Naive thymus-derived CD4-positive, alpha-beta T cell (primary cell): Measurements from ENCODE around the gene NRGN. TPM values are rescaled to one million over a fixed set of nuclear protein-coding genes. Genes with fewer than 3 reads are reported as not detected.

Experiments used
- ATAC-seq: fragments of 150-1000 bp; cut with Tn5 transposase; 2 replicates; pipeline ENCODE4 v1.10.0; 2021; ENCODE audit warnings: mild to moderate bottlenecking, moderate library complexity
- CTCF ChIA-PET: fragments of 350-600 bp; sonication (Branson Sonifier 250); formaldehyde crosslinking; loops from one replicate; lab custom pipeline; 2021; ENCODE audit warnings: antibody characterized with exemption; lab: Charles Lee
- POLR2A ChIA-PET: fragments of 350-600 bp; sonication (Branson Sonifier 250); formaldehyde crosslinking; loops from one replicate; lab custom pipeline; 2021; ENCODE audit warnings: antibody characterized with exemption, inconsistent platforms; lab: Charles Lee
- DNase-seq, 9 donors: peaks; one replicate each; pipeline versions ENCODE4 v3.0.0 to v3.0.0-alpha.2; 2020 to 2022; ENCODE audit warnings: mixed read lengths in 1 of 9
- H3K27ac ChIP-seq: one replicate; pipeline ENCODE4 v1.7.0; 2013; ENCODE audit warnings: mild to moderate bottlenecking, low read depth, low read length, moderate library complexity
- H3K27me3 ChIP-seq, 2 donors: one replicate each; pipeline ENCODE4 v1.7.0; 2013; ENCODE audit warnings: low read length in 2 of 2, mild to moderate bottlenecking in 2 of 2, moderate library complexity in 2 of 2; ENCODE audit not compliant: control insufficient read depth in 2 of 2, insufficient read depth in 2 of 2
- H3K36me3 ChIP-seq, 3 experiments: 1 replicate in 2 of 3; 2 replicates in 1 of 3; pipeline ENCODE4 v1.7.0; 2013; ENCODE audit warnings: low read length in 3 of 3, mild to moderate bottlenecking in 3 of 3, moderate library complexity in 1 of 3; ENCODE audit not compliant: insufficient read depth in 3 of 3, control insufficient read depth in 2 of 3
- H3K4me1 ChIP-seq, 2 donors: one replicate each; pipeline ENCODE4 v1.7.0; 2013; ENCODE audit warnings: low read length in 2 of 2, mild to moderate bottlenecking in 2 of 2, moderate library complexity in 1 of 2; ENCODE audit not compliant: control insufficient read depth in 2 of 2, insufficient read depth in 2 of 2
- H3K4me3 ChIP-seq: 2 replicates; pipeline ENCODE4 v1.7.0; 2013; ENCODE audit warnings: mild to moderate bottlenecking, low read length
- H3K9me3 ChIP-seq, 3 experiments: 1 replicate in 2 of 3; 2 replicates in 1 of 3; pipeline ENCODE4 v1.7.0; 2013; ENCODE audit warnings: low read length in 3 of 3; ENCODE audit not compliant: control insufficient read depth in 2 of 3
- H3K27ac Mint-ChIP-seq, 9 donors: one replicate each; pipeline ENCODE4 v1.8.0; 2020 to 2022; ENCODE audit warnings: mixed read lengths in 9 of 9, mild to moderate bottlenecking in 8 of 9, moderate library complexity in 5 of 9, inconsistent platforms in 2 of 9
- H3K27me3 Mint-ChIP-seq, 5 donors: one replicate each; pipeline ENCODE4 v1.8.0; 2021 to 2022; ENCODE audit warnings: mixed read lengths in 5 of 5, mild to moderate bottlenecking in 1 of 5
- H3K36me3 Mint-ChIP-seq, 5 donors: one replicate each; pipeline ENCODE4 v1.8.0; 2020 to 2022; ENCODE audit warnings: mixed read lengths in 5 of 5, mild to moderate bottlenecking in 3 of 5, inconsistent platforms in 1 of 5
- H3K4me1 Mint-ChIP-seq, 7 donors: one replicate each; pipeline ENCODE4 v1.8.0; 2020 to 2022; ENCODE audit warnings: mixed read lengths in 7 of 7, mild to moderate bottlenecking in 3 of 7, inconsistent platforms in 1 of 7
- H3K4me3 Mint-ChIP-seq, 10 donors: one replicate each; pipeline ENCODE4 v1.8.0; 2020 to 2022; ENCODE audit warnings: mild to moderate bottlenecking in 10 of 10, mixed read lengths in 10 of 10, moderate library complexity in 6 of 10, inconsistent platforms in 2 of 10
- H3K9me3 Mint-ChIP-seq, 11 donors: one replicate each; pipeline ENCODE4 v1.8.0; 2020 to 2022; ENCODE audit warnings: mixed read lengths in 11 of 11, mild to moderate bottlenecking in 4 of 11, inconsistent platforms in 1 of 11, moderate library complexity in 1 of 11
- intact Hi-C, 2 donors: fragments of 100-400 bp; cut with micrococcal nuclease; formaldehyde crosslinking; loops; one replicate each; pipeline ENCODE4 v1.15.1; 2023
- polyA plus RNA-seq, 2 donors: library from polyadenylated mRNA; unstranded; fragments of 300-500 nt; fragmentation: Illumina TruSeq; gene quantifications; one replicate each; pipeline ENCODE4 v1.2.3, GENCODE V29; 2021
- total RNA-seq, 6 experiments: library from RNA in 5 of 6; stranded (reverse) in 5 of 6; gene quantifications; 1 replicate in 5 of 6; 2 replicates in 1 of 6; pipeline ENCODE4 v1.2.3 and lab custom pipeline; 2021 to 2026

NRGN gene
- total RNA-seq = 10 to 100 TPM in 1 of 5 experiments, 1 to 10 TPM in 4; 1.2 to 48.7 (median 4.9) TPM
- polyA plus RNA-seq = not detected
- 0.81 reads per million for total RNA-seq (lab: John Stamatoyannopoulos, UW)

DNA sequence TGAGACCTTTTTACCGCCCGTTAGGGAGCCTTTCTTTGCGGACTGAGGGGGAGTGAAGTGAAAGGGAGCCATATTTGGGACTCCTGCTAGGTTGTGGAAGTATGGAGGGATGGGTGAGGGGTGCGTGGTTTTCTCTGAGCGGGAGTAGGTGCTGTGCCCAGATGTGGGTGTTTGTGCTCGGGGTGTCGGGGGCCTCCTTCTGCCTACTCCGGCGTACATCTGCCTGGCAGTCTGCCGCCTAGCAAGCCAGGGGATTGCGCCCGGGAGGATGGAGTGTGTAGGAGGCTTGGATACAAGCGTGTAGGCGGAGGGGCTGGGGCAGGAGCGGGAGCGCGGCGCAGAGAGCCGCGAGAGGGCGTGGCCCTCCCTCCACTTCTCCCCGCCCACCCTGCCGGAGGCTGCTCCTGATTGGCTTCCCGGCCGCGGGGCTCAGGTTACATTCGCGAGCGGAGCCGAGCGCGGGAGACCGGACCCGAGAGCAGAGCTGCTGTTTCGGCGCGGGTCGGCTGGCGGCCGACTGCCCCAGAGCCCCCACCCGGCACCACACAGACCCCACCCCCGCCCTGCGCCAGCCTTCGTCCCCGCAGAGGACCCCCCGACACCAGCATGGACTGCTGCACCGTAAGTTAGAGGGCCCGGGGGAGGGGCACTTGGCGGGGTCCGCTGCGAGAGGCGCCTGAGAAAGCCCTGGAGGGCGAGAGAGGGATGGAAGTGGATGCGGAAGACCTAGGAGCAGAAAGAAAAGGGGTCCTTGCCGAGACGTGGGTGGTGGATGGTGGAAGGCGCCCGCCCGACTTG lies at the start of gene NRGN:
Gene NRGN, plus strand, starts transcription at position 464 of the 798 bp plus-strand sequence. Its CDS starts 143 bp downstream, at position 607.
- Mint-ChIP-seq H3K27me3 (peaks cover 0 to 65% (median 9%) of the 10 kb centered on the region in 5 donors), H3K4me3 (peak within 1 kb of the TSS; percentile 78 to 90 (median 86)), H3K36me3 (no peaks in the 10 kb centered on the region), H3K4me1 (peaks cover 18 to 33% (median 19%) of the 10 kb centered on the region in 7 donors), H3K27ac (peak within 1 kb of the TSS in 8 of 9 donors; percentile 25 to 75 (median 56)), H3K9me3 (no peaks in the 10 kb centered on the region)
- intact Hi-C loops = loop anchor here (1.0 to 10.0 kb wide), 7 partner anchors 8 to 1665 kb away; partner anchors contain the start of genes SIAE (in 2 of the 2), SPA17 (in 2 of the 2), FAM118B (in 1 of the 2) and MSANTD2 (in 1 of the 2)
- ATAC-seq (peak; percentile 94), DNase-seq (peak; percentile 64 to 84 (median 77))
- ChIA-PET POLR2A (interaction anchor here (1.1 to 1.5 kb wide), 5 partner anchors 10 to 70 kb away, joined by 3 to 7 read pairs (median 4); no protein-coding TSS in a partner anchor), CTCF (interaction anchor here (1.4 kb wide), 2 partner anchors 23 to 71 kb away, joined by 3 to 5 read pairs; no protein-coding TSS in a partner anchor)
- peaks cover 0 to 5% of the 10 kb centered on the region in 2 donors for H3K4me1 ChIP-seq
- no peaks in the 10 kb centered on the region for H3K9me3 ChIP-seq
- H3K27ac ChIP-seq = peak within 1 kb of the TSS; percentile 38
- peak within 1 kb of the TSS; percentile 63 for H3K4me3 ChIP-seq
- H3K36me3 ChIP-seq = no peaks in the 10 kb centered on the region
- no peaks in the 10 kb centered on the region for H3K27me3 ChIP-seq

- no peak overlapping the region for H3K4me3 ChIP-seq
- no peak for ATAC-seq
- DNase-seq = no peak
- Mint-ChIP-seq H3K9me3 (peaks cover 0 to 2% (median 0%) of the 10 kb centered on the region in 11 donors), H3K4me3 (no peak overlapping the region), H3K4me1 (no peaks in the 10 kb centered on the region), H3K27ac (no peak overlapping the region), H3K36me3 (peaks cover 0 to 7% (median 0%) of the 10 kb centered on the region in 5 donors), H3K27me3 (peaks cover 0 to 18% (median 0%) of the 10 kb centered on the region in 5 donors)
- intact Hi-C loops = no loop called here
- ChIA-PET POLR2A (no interaction called here), CTCF (no interaction called here)
- H3K4me1 ChIP-seq = no peaks in the 10 kb centered on the region
- no peaks in the 10 kb centered on the region for H3K36me3 ChIP-seq
- H3K9me3 ChIP-seq = no peaks in the 10 kb centered on the region
- no peaks in the 10 kb centered on the region for H3K27me3 ChIP-seq
- H3K27ac ChIP-seq = no peak overlapping the region
Measured at GRCh38 chr11:124693142-124693541, 46.6 kb upstream of the NRGN start.

GRCh38 chr11:124699547-124699946 lies 40.2 kb upstream of the NRGN start:
- Mint-ChIP-seq H3K27me3 (peaks cover 5 to 28% (median 12%) of the 10 kb centered on the region in 5 donors), H3K27ac (no peak overlapping the region), H3K4me3 (no peak overlapping the region), H3K36me3 (peaks cover 0 to 14% (median 9%) of the 10 kb centered on the region in 5 donors), H3K4me1 (peaks cover 0 to 3% (median 0%) of the 10 kb centered on the region in 7 donors), H3K9me3 (peaks cover 0 to 11% (median 7%) of the 10 kb centered on the region in 11 donors)
- no peaks in the 10 kb centered on the region for H3K36me3 ChIP-seq
- H3K9me3 ChIP-seq = no peaks in the 10 kb centered on the region
- POLR2A ChIA-PET = no interaction called here
- H3K4me1 ChIP-seq = no peaks in the 10 kb centered on the region
- no peak overlapping the region for H3K27ac ChIP-seq
- intact Hi-C loops = no loop called here
- DNase-seq (no peak), ATAC-seq (no peak)
- H3K27me3 ChIP-seq = no peaks in the 10 kb centered on the region
- no peak overlapping the region for H3K4me3 ChIP-seq
- CTCF ChIA-PET = interaction anchor here (1.1 kb wide), 1 partner anchor 45 kb away, joined by 3 read pairs; no protein-coding TSS in a partner anchor

DNA sequence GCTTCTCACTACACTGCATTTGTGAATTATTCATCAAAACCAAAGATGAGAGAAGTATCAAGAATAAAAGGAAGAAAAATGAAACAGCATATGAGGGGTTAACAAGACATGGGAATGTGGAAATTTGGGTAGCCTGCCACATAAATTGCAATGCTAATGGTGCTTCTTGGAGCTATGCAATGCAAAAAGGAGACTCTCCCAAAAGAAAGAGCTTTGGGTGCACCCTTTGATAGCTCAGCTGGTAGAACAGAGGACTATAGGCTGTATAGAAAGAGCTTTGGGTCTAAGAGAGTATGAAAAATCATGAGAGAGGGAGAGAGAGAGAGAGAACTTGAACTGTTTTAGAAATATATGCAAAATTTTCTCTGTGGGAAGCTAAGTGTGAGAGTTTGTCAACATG lies 39.7 kb upstream of the NRGN start:
- intact Hi-C loops = no loop called here
- POLR2A ChIA-PET = no interaction called here
- peaks cover 0 to 14% (median 9%) of the 10 kb centered on the region in 5 donors for H3K36me3 Mint-ChIP-seq
- no peak for DNase-seq
- H3K27me3 Mint-ChIP-seq = peaks cover 5 to 28% (median 12%) of the 10 kb centered on the region in 5 donors
- no peak overlapping the region for H3K27ac Mint-ChIP-seq
- no peak overlapping the region for H3K27ac ChIP-seq
- H3K4me1 Mint-ChIP-seq = peaks cover 0 to 3% (median 0%) of the 10 kb centered on the region in 7 donors
- H3K36me3 ChIP-seq = no peaks in the 10 kb centered on the region
- no peaks in the 10 kb centered on the region for H3K27me3 ChIP-seq
- no peaks in the 10 kb centered on the region for H3K9me3 ChIP-seq
- H3K9me3 Mint-ChIP-seq = peaks cover 0 to 11% (median 7%) of the 10 kb centered on the region in 11 donors
- no peak for ATAC-seq
- no peak overlapping the region for H3K4me3 ChIP-seq
- CTCF ChIA-PET = interaction anchor here (1.1 kb wide), 1 partner anchor 44 kb away, joined by 3 read pairs; no protein-coding TSS in a partner anchor
- no peaks in the 10 kb centered on the region for H3K4me1 ChIP-seq
- H3K4me3 Mint-ChIP-seq = no peak overlapping the region

- no peaks in the 10 kb centered on the region for H3K4me1 ChIP-seq
- peaks cover 2 to 21% (median 15%) of the 10 kb centered on the region in 5 donors for H3K36me3 Mint-ChIP-seq
- CTCF ChIA-PET = no interaction called here
- no peak overlapping the region for H3K27ac Mint-ChIP-seq
- H3K4me3 Mint-ChIP-seq = no peak overlapping the region
- H3K27me3 Mint-ChIP-seq = peaks cover 5 to 13% (median 9%) of the 10 kb centered on the region in 5 donors
- intact Hi-C loops = no loop called here
- POLR2A ChIA-PET = no interaction called here
- ATAC-seq (no peak), DNase-seq (no peak)
- H3K4me1 Mint-ChIP-seq = no peaks in the 10 kb centered on the region
- no peak overlapping the region for H3K27ac ChIP-seq
- H3K9me3 ChIP-seq = peaks cover 0 to 5% (median 0%) of the 10 kb centered on the region in 3 experiments
- H3K9me3 Mint-ChIP-seq = peaks cover 0 to 18% (median 13%) of the 10 kb centered on the region in 11 donors
- H3K27me3 ChIP-seq = no peaks in the 10 kb centered on the region
- H3K36me3 ChIP-seq = no peaks in the 10 kb centered on the region
- H3K4me3 ChIP-seq = no peak overlapping the region
Measured at GRCh38 chr11:124707829-124708228, 31.9 kb upstream of the NRGN start.

DNA sequence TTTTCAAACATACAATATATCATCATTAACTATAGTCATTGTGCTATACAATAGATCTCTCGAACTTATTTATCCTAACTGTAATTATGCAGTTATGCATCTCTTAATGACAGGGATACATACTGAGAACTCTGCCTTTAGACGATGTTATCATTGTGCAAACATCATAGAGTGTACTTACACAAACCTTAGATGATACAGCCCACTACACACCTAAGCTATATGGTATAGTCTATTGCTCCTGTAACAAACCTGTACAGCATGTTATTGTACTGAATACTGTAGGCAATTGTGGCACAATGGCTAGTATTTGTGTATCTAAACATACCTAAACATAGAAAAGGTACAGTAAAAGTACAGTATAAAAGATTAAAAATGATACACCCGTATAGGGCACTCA lies 27.4 kb upstream of the NRGN start:
- no peak for ATAC-seq
- Histone ChIP-seq H3K27me3 (peaks cover 5 to 6% of the 10 kb centered on the region in 2 donors), H3K9me3 (peaks cover 0 to 5% (median 0%) of the 10 kb centered on the region in 3 experiments), H3K4me3 (no peak overlapping the region), H3K4me1 (peaks cover 0 to 2% of the 10 kb centered on the region in 2 donors), H3K36me3 (no peaks in the 10 kb centered on the region), H3K27ac (no peak overlapping the region)
- H3K27me3 Mint-ChIP-seq = peaks cover 23 to 39% (median 29%) of the 10 kb centered on the region in 5 donors
- ChIA-PET CTCF (no interaction called here), POLR2A (no interaction called here)
- H3K4me3 Mint-ChIP-seq = no peak overlapping the region
- peaks cover 2 to 30% (median 12%) of the 10 kb centered on the region in 5 donors for H3K36me3 Mint-ChIP-seq
- peaks cover 0 to 7% (median 2%) of the 10 kb centered on the region in 7 donors for H3K4me1 Mint-ChIP-seq
- no peak overlapping the region for H3K27ac Mint-ChIP-seq
- intact Hi-C loops = no loop called here
- no peak for DNase-seq
- peaks cover 0 to 12% (median 8%) of the 10 kb centered on the region in 11 donors for H3K9me3 Mint-ChIP-seq
